Measurements from ENCODE around the gene SORT1.

DNA sequence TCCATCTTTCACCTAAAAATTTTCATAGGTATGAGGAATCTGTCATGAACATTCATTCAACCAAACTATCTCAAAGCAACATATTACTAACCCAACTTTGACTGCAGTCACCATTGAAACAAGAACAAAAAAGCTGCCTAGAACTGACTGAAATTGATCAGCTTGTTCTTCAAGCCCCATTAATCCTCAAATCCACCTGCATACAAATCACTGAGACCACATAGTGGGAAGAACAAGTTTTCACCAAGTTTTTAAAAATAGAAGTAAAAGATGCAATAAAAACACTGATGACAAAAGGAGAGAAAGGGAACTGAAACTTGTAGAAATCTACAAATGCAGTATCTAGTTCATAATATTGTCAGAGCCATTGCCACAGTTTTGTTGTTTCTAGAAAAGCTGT is 6.1 kb downstream of the SORT1 start:
- TF ChIP-seq CTCF (IDR thresholded peaks at IDR 0.05) (no peak), POLR2A (IDR thresholded peaks at IDR 0.05) (no peak)
